HepG2 (cell line): ENCODE results near the gene CCDC148. TPM values are rescaled to one million over a fixed set of nuclear protein-coding genes. Genes with fewer than 3 reads are reported as not detected.

ENCODE experiments used
- ATAC-seq: fragments of 200-7000 bp; cut with Tn5 transposase; 3 replicates; pipeline ENCODE4 v1.9.1; 2020; ENCODE audit warnings: mild to moderate bottlenecking, moderate library complexity
- BruUV-seq: library from RNA; stranded (reverse); fragments of 400-500 nt; replicated peaks from 2 replicates; lab custom pipeline; 2021; lab: Mats Ljungman, UMichigan
- CTCF ChIA-PET: fragments of 300-600 bp; formaldehyde crosslinking; extraction: SDS; loops from one replicate; lab custom pipeline; 2021; ENCODE audit warnings: low total read pairs, inconsistent platforms, low intra/inter-chr PET ratio; lab: Yijun Ruan, JAX
- POLR2A ChIA-PET: fragments of 350-600 bp; sonication (Branson Sonifier 250); formaldehyde crosslinking; loops from one replicate; lab custom pipeline; 2020; ENCODE audit warnings: antibody characterized with exemption, inconsistent platforms; lab: Yijun Ruan, JAX
- DNase-seq: peaks from one replicate; pipeline ENCODE4 v3.0.0-alpha.2; 2015; ENCODE audit warnings: low spot score
- FAIRE-seq: peaks from 3 replicates; lab custom pipeline; 2011; peaks lifted over from hg19 to GRCh38; lab: Jason Lieb, UNC
- H2AFZ ChIP-seq: one replicate; pipeline ENCODE4 v1.6.1; 2011; ENCODE audit warnings: low read length, inconsistent platforms
- H3K27ac ChIP-seq: fragments of 300-600 bp; 3 replicates; pipeline ENCODE4 v1.8.0; 2011; ENCODE audit warnings: mixed run types, mild to moderate bottlenecking, mixed read lengths, low read length, inconsistent platforms; ENCODE audit not compliant: insufficient read depth; ENCODE audit errors: extremely low read length
- H3K27me3 ChIP-seq, 2 experiments: fragments of 200-600 bp in 1 of 2; 2 replicates in 1 of 2; 3 replicates in 1 of 2; pipeline versions ENCODE4 v1.6.0 to v1.8.0; 2011; ENCODE audit warnings: low read length in 2 of 2, mild to moderate bottlenecking in 2 of 2, moderate library complexity in 2 of 2, inconsistent platforms in 1 of 2; ENCODE audit not compliant: insufficient read depth in 2 of 2, control insufficient read depth in 1 of 2
- H3K36me3 ChIP-seq, 2 experiments: fragments of 200-600 bp in 1 of 2; replicated peaks in 1 of 2; 2 replicates in 1 of 2; 3 replicates in 1 of 2; pipeline versions ENCODE4 v1.5.1 to v1.8.0; 2011; ENCODE audit warnings: low read length in 2 of 2, inconsistent platforms in 1 of 2; ENCODE audit not compliant: insufficient read depth in 2 of 2, control insufficient read depth in 1 of 2
- H3K4me1 ChIP-seq: 2 replicates; pipeline ENCODE4 v1.5.1; 2012; ENCODE audit warnings: low read length, inconsistent platforms; ENCODE audit not compliant: insufficient read depth
- H3K4me2 ChIP-seq: 2 replicates; pipeline ENCODE4 v1.6.0; 2011; ENCODE audit warnings: low read depth, low read length, inconsistent platforms
- H3K4me3 ChIP-seq, 3 experiments: fragments of 200-600 bp in 1 of 3; sonication (generic), shearing (Covaris generic) in 1 of 3; replicated peaks in 1 of 3; 2 replicates each; pipeline ENCODE4 v1.5.1; 2011 to 2016; ENCODE audit warnings: low read length in 3 of 3, inconsistent platforms in 2 of 3, low read depth in 2 of 3, mild to moderate bottlenecking in 2 of 3, control low read depth in 1 of 3, mixed read lengths in 1 of 3; ENCODE audit not compliant: insufficient read depth in 1 of 3
- H3K79me2 ChIP-seq: one replicate; pipeline ENCODE4 v1.6.1; 2011; ENCODE audit warnings: low read length, inconsistent platforms; ENCODE audit not compliant: insufficient read depth
- H3K9ac ChIP-seq: 2 replicates; pipeline ENCODE4 v1.6.0; 2011; ENCODE audit warnings: mild to moderate bottlenecking, low read depth, low read length, inconsistent platforms; ENCODE audit not compliant: insufficient read depth
- H3K9me3 ChIP-seq: 2 replicates; pipeline ENCODE4 v1.5.1; 2012; ENCODE audit warnings: mild to moderate bottlenecking, low read length
- H4K20me1 ChIP-seq: 2 replicates; pipeline ENCODE4 v1.6.0; 2011; ENCODE audit warnings: inconsistent platforms, mild to moderate bottlenecking, low read length, moderate library complexity; ENCODE audit not compliant: insufficient read depth
- FOXM1 ChIP-seq: sonication (generic); formaldehyde crosslinking; IDR thresholded peaks from 2 replicates; pipeline ENCODE4 v1.5.0; 2020; ENCODE audit warnings: missing genetic modification reagents
- HDAC6 ChIP-seq: fragments of 200-600 bp; sonication (generic); IDR thresholded peaks from 2 replicates; pipeline ENCODE4 v1.7.0; 2017; ENCODE audit warnings: mild to moderate bottlenecking, antibody characterized with exemption, low read length, low read depth
- MAF1 ChIP-seq: sonication (generic); formaldehyde crosslinking; IDR thresholded peaks from 2 replicates; pipeline ENCODE4 v1.5.0; 2020; ENCODE audit warnings: missing genetic modification reagents, borderline replicate concordance
- MATR3 ChIP-seq: sonication (generic); formaldehyde crosslinking; IDR thresholded peaks from 2 replicates; pipeline ENCODE4 v1.4.0; 2020; ENCODE audit warnings: missing genetic modification reagents
- MBNL3 ChIP-seq: fragments of 250-450 bp; sonication (Bioruptor Pico); conservative IDR thresholded peaks from 2 replicates; pipeline ENCODE4 v1.8.0; 2022; ENCODE audit warnings: mild to moderate bottlenecking, inconsistent platforms
- MXI1 ChIP-seq: IDR thresholded peaks from 3 replicates; pipeline ENCODE4 v1.6.1; 2012; ENCODE audit warnings: low read depth, low read length, inconsistent platforms, borderline replicate concordance
- MYC ChIP-seq: sonication (generic); formaldehyde crosslinking; IDR thresholded peaks from 2 replicates; pipeline ENCODE4 v1.9.0; 2021; ENCODE audit warnings: missing genetic modification reagents, borderline replicate concordance
- NFIB ChIP-seq: sonication (generic); formaldehyde crosslinking; IDR thresholded peaks from 2 replicates; pipeline ENCODE4 v1.9.0; 2021; ENCODE audit warnings: missing genetic modification reagents, mild to moderate bottlenecking, borderline replicate concordance
- POGZ ChIP-seq: sonication (generic); formaldehyde crosslinking; IDR thresholded peaks from 2 replicates; pipeline ENCODE4 v1.4.0; 2020; ENCODE audit warnings: mild to moderate bottlenecking, missing genetic modification reagents
- SIN3A ChIP-seq: IDR thresholded peaks from 2 replicates; pipeline ENCODE4 v1.6.1; 2011; ENCODE audit warnings: low read depth, mild to moderate bottlenecking, control low read depth, low read length, borderline replicate concordance
- SOX6 ChIP-seq, 2 experiments: fragments of 450-650 bp in 1 of 2; sonication (generic) in 1 of 2; formaldehyde crosslinking in 1 of 2; IDR thresholded peaks; 2 replicates each; pipeline versions ENCODE4 v1.4.0 to v1.6.1; 2017 to 2020; ENCODE audit warnings: antibody characterized with exemption in 1 of 2, mild to moderate bottlenecking in 1 of 2, missing genetic modification reagents in 1 of 2
- TBX2 ChIP-seq: sonication (generic); formaldehyde crosslinking; IDR thresholded peaks from 2 replicates; pipeline ENCODE4 v1.5.0; 2020; ENCODE audit warnings: missing genetic modification reagents, mild to moderate bottlenecking, borderline replicate concordance
- ZNF281 ChIP-seq: sonication (generic); formaldehyde crosslinking; IDR thresholded peaks from 2 replicates; pipeline ENCODE4 v1.4.0; 2020; ENCODE audit warnings: missing genetic modification reagents, borderline replicate concordance
- ZNF383 ChIP-seq: sonication (generic); formaldehyde crosslinking; IDR thresholded peaks from 2 replicates; pipeline ENCODE4 v1.4.0; 2020; ENCODE audit warnings: missing genetic modification reagents, mild to moderate bottlenecking, borderline replicate concordance
- ZNF549 ChIP-seq: sonication (generic); formaldehyde crosslinking; IDR thresholded peaks from 2 replicates; pipeline ENCODE4 v1.5.0; 2020; ENCODE audit warnings: missing genetic modification reagents
- WGBS: methylation state at CpG from one replicate; pipeline ENCODE4 v1.1.6; 2017; ENCODE audit warnings: low lambda C conversion rate; 5-methylcytosine and 5-hydroxymethylcytosine counted together
- in situ Hi-C: cut with HindIII; loops from 2 replicates; pipeline ENCODE4 v1.10.0; 2017; ENCODE audit warnings: low pct_unique_long_range_greater_than_20kb; ENCODE audit not compliant: extremely low pct_ligation_motif_present
- intact Hi-C: fragments of 100-400 bp; cut with micrococcal nuclease; formaldehyde crosslinking; loops from one replicate; pipeline ENCODE4 v1.10.0; 2022; ENCODE audit not compliant: unreplicated experiment
- polyA plus RNA-seq, 8 experiments: library from polyadenylated mRNA; depleted of rRNA in 3 of 8; stranded (reverse) in 7 of 8; unstranded in 1 of 8; fragments of >200 nt; fragmentation: Illumina TruSeq in 4 of 8; extraction: Trizol in 4 of 8; gene quantifications; 2 replicates each; pipeline versions ENCODE4 v1.2.1 to v1.2.3, GENCODE V29; 2011 to 2016; ENCODE audit warnings: low read depth in 4 of 8, missing spikeins in 1 of 8, mixed read lengths in 1 of 8; ENCODE audit not compliant: insufficient read depth in 1 of 8
- total RNA-seq, 5 experiments: library from RNA; depleted of rRNA; stranded (reverse); fragments of >200 nt; fragmentation: Illumina TruSeq; extraction: Trizol; gene quantifications; 2 replicates each; pipeline ENCODE4 v1.2.3, GENCODE V29; 2016; ENCODE audit warnings: low read depth in 1 of 5
- TF ChIP-seq, protein P1 (sequence below): sonication (generic); formaldehyde crosslinking; IDR thresholded peaks from 2 replicates; pipeline ENCODE4 v1.4.0; 2020; ENCODE audit warnings: missing genetic modification reagents

Gene CCDC148
- total and polyA plus RNA-seq, 2 of the 13 experiments (the other 11 are each of a cell fraction or from before 2014, with no cell fraction given), result 0.30 to 0.49 TPM

GRCh38 chr2:158128168-158128973, 328.2 kb downstream of the CCDC148 start:
- ChIA-PET CTCF (no interaction called here), POLR2A (interaction anchor here (0.7 to 1.6 kb wide), 8 partner anchors 8 to 330 kb away, joined by 3 to 5 read pairs (median 4); no protein-coding TSS in a partner anchor)
- Histone ChIP-seq H3K9me3 (no peaks in the 10 kb centered on the region), H3K79me2 (no peaks in the 10 kb centered on the region), H3K36me3 (no peaks in the 10 kb centered on the region), H2AFZ (no peak overlapping the region), H3K9ac (peak overlapping the region; percentile 19), H4K20me1 (no peaks in the 10 kb centered on the region), H3K4me3 (peak overlapping the region in 2 of 3 experiments; percentile 9 to 36; a peak in 1 of 6 replicates), H3K27me3 (no peaks in the 10 kb centered on the region), H3K4me1 (peaks cover 94% of the 10 kb centered on the region), H3K4me2 (peak overlapping the region; percentile 60), H3K27ac (peak overlapping the region; percentile 98)
- in situ Hi-C loops (no loop called here), intact Hi-C loops (loop anchor here (1.0 kb wide), 1 partner anchor 330 kb away; no protein-coding TSS in a partner anchor)
- 5% methylated on average over 2 of the region's 2 CpGs for WGBS
- peak; percentile 34 for ATAC-seq
- BruUV-seq, result no TSS peak
- peak; percentile 89 for DNase-seq
- FAIRE-seq, result peak; percentile 59
- TF ChIP-seq SOX6 (IDR thresholded peaks at IDR 0.05) (no peak), SOX6 (CRISPR knock-in tag; IDR thresholded peaks at IDR 0.05) (peak; percentile 74), MATR3 (no peak), MAF1 (CRISPR knock-in tag) (0 out of 2 replicates have a peak, but pooled peaks have one; percentile 34), MXI1 (peak; percentile 50; the same call in 1 of the 3 replicates), SIN3A (no peak), ZNF383 (CRISPR knock-in tag) (no peak), ZNF281 (peak; percentile 27; the same call in 1 of the 2 replicates), TBX2 (peak; percentile 90), FOXM1 (CRISPR knock-in tag) (no peak), MYC (CRISPR knock-in tag) (peak; percentile 37; the same call in 1 of the 2 replicates), POGZ (peak; percentile 92), ZNF549 (no peak), NFIB (CRISPR knock-in tag) (no peak), HDAC6 (no peak), MBNL3 (CRISPR knock-in tag) (no peak)
- TF ChIP-seq, protein P1, sequence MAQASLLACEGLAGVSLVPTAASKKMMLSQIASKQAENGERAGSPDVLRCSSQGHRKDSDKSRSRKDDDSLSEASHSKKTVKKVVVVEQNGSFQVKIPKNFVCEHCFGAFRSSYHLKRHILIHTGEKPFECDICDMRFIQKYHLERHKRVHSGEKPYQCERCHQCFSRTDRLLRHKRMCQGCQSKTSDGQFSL, result no peak
